GM21390 (cell line): ENCODE measurements around the gene TTC24.
"Not testable (repeated sequence)": the region's sequence is repeated elsewhere in the genome, so short reads cannot be mapped to it uniquely, and the experiment has no call there.

Experiments
- ATAC-seq: cut with Tn5 transposase; IDR thresholded peaks from one replicate; pipeline ENCODE4 v1.9.1; 2021; ENCODE audit not compliant: unreplicated experiment

The TTC24 gene

DNA sequence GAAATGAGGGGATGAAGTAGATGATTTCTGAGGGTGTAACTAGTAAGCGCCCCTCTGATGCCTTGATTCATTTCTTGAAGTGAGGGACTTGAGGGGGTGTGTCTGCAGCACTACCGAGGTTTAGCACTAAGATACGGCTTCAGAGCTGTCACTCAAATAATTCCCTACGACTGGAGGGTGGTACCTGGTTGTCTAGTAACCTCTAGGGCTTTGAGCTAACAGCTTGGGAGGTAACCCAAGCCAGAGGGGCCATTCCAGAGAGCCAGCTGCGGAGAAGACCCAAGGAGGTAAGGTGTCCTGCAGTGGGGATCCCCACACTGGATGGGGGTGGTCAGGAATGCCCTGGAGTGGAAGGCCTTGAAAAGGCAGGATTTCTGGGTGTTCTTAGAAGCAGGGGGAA is at the start of gene TTC24:
TTC24 (plus strand) TSS at position 252 of the 400 bp plus-strand sequence. CDS start 1,642 bp downstream, outside the sequence.
- no peak for ATAC-seq

DNA sequence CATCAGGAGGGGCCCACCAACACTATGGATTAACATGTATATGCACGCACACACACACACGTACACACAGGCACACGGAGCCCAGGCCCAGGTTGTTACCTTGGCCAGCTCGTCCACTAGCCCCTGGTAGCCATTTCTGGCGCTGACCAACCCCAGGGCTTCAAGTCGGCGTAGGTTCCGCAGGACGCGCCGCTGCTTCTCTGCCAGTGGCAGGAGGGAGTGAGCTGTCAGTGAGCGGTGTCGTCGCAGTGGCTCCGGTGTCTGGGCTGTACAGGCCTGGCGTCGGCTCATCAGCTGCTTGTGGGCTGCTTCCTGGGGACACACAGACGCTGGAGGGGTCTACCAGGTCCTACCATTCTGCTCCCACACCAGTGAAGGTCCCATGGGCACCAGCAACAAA is 49.5 kb upstream of the TTC24 start:
- ATAC-seq: no peak

GRCh38 chr1:156532374-156532773 is 47.1 kb upstream of the TTC24 start:
- ATAC-seq: no peak

DNA sequence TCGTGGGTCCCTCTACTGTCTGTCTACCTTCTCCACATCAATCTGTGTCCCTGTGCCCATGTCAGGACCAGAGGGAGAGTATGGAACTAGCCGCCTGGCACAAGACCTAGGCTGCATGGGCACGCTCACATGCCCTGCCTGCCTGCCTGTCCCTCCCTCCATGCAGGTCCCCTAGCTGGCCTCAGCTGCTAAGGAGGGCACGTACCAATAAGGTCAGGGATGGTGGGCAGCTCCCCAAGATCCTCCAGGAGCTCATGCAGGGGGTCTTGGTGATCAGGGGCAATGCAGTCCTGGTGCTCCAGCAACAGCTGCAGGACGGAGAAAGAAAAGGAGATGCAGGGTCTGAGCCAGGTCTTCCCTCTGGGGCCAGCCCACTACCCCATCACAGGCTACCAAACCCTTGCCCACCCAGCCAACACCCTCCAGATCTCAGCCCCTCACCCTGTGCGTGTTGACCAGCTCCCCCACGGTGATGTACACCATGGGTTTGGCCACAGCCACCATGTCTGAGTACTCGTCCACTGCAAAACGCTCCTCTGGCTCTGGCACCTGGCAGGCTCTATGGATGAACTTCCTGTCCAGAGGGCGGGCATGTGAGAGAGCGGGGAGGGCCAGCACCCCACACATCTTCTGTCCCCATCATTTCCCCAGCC is 45.8 kb upstream of the TTC24 start:
- no peak for ATAC-seq

GRCh38 chr1:156534424-156535060 is 45.0 kb upstream of the TTC24 start:
- no peak for ATAC-seq

- no peak for ATAC-seq
Observed at GRCh38 chr1:156537027-156537426, 42.5 kb upstream of the TTC24 start.

- ATAC-seq: no peak
Observed at GRCh38 chr1:156538711-156539440, 40.6 kb upstream of the TTC24 start.

- no peak for ATAC-seq
Observed at GRCh38 chr1:156539818-156540355, 39.6 kb upstream of the TTC24 start.

DNA sequence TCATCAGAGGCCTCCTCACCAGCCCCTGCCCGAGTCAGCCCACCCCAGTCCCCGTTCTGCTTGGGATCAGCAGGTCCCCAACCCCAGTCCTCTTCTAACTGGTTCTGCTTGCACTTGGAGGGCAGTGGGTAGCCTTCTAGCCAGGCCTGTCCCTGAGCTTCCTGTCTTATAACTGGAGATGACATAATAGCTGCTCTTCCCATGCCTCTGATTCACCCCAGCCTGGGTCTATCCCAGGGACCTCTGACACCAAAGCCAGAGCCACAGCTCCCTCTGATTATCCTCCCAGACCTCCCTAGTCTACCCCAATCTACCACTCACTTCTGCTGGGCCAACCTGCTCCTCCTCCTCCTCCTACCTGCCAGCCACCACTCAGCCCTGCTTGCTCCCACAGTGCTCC is 38.6 kb upstream of the TTC24 start:
- ATAC-seq: no peak

DNA sequence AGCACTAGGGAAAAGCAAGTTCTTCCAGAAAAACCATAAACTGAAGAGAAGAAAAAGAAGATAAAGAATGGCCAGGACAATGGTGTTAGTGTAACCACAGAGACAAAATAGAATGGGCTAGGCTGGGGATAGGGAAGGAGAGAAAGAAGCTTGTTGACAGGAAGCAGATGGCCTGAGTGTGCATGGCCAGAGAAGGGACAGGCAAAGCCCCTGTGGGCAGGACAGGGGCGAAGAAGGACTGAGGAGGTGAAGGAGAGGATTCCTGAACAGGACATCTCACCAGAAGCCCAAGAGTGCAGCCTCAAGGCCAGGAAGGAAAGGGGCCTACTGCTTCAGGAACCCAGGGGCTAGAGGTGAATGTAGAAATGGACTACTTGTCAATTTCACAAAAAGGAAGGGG is 36.5 kb upstream of the TTC24 start:
- ATAC-seq: no peak

GRCh38 chr1:156544592-156545102 is 34.9 kb upstream of the TTC24 start:
- no peak for ATAC-seq

DNA sequence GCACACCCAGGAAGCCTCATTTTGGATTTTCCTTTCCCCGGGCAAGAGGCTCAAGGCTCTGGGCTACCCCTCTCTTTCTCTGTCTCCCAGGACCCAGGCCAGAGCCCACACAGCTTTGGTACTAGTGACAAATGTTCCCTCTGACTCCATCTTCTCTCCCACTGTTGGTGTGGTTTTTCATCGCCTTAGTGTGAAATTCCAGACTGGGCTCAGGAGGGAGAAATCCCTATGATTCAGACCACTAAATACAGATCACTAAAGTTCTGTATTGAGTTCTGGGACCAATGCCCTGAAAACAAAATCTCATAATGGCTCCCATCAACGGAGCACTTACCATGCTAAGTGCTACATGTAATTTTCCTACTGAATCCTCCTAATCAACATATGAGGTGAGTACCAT is 33.3 kb upstream of the TTC24 start:
- ATAC-seq: no peak

DNA sequence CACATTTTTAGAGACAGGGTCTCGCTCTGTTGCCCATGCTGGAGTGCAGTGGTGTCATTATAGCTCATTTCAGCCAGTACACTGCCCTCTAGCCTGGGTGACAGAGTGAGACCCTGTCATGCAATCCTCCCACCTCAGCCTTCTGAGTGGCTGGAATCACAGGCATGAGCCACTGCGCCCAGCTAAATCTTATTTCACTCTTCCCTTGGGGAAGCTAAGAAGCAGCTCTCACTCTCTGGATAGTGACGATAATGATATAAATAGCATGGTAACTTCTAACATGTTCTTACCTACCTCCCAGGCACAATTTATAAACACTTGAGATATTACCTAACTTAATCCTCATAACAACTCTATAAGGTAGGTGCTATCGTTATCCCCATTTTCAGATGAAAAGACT is 32.1 kb upstream of the TTC24 start:
- ATAC-seq: no peak

- ATAC-seq: no peak
Observed at GRCh38 chr1:156547982-156548381, 31.5 kb upstream of the TTC24 start.

GRCh38 chr1:156549390-156549789 is 30.1 kb upstream of the TTC24 start:
- ATAC-seq: no peak

DNA sequence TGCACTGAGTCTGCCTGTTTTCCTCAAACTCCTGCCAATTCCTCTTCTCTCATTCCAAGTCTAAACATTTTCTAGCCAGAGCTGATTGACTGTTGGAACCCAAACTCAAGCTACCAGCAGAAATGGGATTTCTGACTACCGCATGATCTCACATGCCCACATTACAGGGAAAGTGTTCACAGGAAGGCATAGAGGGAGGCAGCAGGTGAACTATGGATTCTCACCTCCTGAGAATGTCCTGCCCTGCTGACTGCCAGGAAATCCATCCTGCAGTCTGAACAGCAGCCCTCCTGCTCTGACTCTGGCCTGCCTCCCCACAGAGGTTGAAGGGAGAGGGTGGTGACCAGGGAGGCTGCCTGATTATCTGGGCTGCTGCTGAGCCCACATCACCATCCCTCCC is 29.7 kb upstream of the TTC24 start:
- ATAC-seq: no peak

DNA sequence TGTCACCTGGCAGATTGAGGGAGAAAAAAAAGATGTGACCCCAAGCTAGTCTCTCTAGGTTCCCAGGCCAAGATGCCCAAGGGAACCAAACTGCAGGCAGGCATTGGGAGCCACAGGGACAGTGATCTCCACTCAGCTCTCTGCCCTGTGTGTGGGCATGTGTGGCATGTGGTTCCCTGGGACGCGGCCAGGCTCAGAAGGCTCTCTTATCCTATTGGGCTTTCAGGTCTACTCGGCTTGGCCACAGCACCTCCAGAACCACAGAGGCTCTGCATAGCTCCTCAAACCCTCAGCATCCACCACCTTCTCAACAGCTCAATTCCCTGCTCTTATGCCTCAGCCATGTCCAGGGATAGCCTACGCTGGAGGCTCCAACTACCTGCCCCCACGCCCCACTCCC is 29.2 kb upstream of the TTC24 start:
- no peak for ATAC-seq

GRCh38 chr1:156551066-156551643 is 28.4 kb upstream of the TTC24 start:
- ATAC-seq: no peak

DNA sequence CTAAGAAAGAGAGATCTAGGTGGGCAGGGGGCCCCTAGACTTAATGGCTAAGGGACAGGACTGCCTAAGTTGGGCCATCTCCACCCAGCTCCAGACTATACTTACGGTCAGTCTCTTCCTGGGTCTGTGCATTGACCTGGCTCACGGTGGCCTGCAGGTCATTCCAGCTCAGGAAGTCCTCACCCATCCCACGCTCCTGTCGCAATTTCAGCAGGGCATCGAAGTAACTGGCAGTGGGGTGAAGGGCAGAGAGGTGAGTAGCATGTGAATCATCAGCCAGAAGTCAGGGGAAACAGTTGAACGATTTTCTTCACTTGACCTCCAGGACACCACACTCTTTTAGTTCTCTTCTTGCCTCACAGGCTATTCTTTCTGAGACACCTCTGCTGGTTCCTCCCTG is 27.7 kb upstream of the TTC24 start:
- ATAC-seq: no peak

DNA sequence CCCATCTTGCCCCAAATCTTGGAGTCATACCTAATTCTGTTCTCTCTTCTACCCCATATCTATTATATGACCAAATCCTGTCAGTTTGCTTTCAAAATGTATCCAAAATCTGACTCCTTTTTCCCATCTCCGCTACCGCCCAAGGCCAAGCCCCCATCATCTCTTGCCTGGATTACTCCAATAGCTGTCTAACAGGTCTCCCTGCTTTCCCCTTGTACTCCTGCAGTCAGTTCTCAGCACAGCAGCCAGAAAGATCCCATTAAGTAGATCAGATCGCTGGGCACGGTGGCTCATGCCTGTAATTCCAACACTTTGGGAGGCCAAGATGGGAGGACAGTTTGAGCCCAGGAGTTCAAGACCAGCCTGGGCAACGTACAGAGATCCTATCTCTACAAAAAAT is 27.0 kb upstream of the TTC24 start:
- no peak for ATAC-seq

DNA sequence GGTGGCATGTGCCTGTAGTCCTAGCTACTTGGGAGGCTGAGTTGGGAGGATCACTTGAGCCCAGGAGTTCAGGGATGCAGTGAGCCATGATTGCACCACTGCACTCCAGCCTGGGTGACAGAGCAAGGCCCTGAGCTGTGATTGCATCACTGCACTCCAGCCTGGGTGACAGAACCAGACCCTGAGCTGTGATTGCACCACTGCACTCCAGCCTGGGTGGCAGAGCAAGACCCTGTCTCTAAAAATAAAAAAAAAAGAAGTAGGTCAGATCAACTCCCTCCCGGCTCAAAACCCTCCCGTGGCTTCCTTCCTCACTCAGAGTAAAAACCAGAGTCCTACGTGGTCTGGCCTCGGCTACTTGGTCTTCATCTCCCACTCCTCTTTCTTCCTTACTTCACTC is 26.6 kb upstream of the TTC24 start:
- ATAC-seq: not testable (repeated sequence)
